22Rv1 (cell line): ENCODE measurements around the gene ACTR3C.
A peak's percentile ranks its signal among the peaks of the same experiment; 100 is the strongest.

Experiments
- CTCF ChIP-seq: fragments of 450-650 bp; IDR thresholded peaks from 2 replicates; pipeline ENCODE4 v1.5.1; 2017; ENCODE audit warnings: mild to moderate bottlenecking
- ZFX ChIP-seq: fragments of 450-650 bp; IDR thresholded peaks from 2 replicates; pipeline ENCODE4 v1.6.1; 2017; ENCODE audit warnings: antibody characterized with exemption, borderline replicate concordance

- TF ChIP-seq CTCF (0 out of 2 replicates have a peak, but pooled peaks have one; percentile 7), ZFX (no peak)
These were observed 482 bp upstream of the ACTR3C start for GRCh38 chr7:150323682-150324372.
